Activated T-cell treated with anti-CD3 and anti-CD28 coated beads for 24 hours (primary cell): ENCODE results near the gene SBNO2.
"Not testable (repeated sequence)": the region's sequence is repeated elsewhere in the genome, so short reads cannot be mapped to it uniquely, and the experiment has no call there.

ENCODE experiments used
- DNase-seq: peaks from one replicate; pipeline ENCODE4 v3.0.0-alpha.2; 2020; ENCODE audit warnings: low read depth

SBNO2 gene

DNA sequence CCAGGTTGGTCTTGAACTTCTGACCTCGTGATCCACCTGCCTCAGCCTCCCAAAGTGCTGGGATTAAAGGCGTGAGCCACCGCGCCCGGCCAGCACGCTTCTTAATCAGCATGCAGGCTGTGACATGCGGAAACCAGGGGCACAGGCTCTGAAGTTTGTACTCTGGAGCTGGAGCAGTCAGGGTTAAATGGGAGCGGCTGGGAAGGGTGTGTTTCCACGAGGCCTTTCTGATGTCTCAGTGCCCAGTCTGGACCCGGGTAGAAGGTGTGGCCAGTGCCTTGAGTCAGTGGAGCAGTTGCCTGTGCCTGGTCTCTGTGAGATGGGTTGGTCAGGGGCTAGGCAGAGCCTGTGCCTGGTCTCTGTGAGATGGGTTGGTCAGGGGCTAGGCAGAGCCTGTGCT, 34.8 kb upstream of the SBNO2 start:
- DNase-seq: not testable (repeated sequence)

DNA sequence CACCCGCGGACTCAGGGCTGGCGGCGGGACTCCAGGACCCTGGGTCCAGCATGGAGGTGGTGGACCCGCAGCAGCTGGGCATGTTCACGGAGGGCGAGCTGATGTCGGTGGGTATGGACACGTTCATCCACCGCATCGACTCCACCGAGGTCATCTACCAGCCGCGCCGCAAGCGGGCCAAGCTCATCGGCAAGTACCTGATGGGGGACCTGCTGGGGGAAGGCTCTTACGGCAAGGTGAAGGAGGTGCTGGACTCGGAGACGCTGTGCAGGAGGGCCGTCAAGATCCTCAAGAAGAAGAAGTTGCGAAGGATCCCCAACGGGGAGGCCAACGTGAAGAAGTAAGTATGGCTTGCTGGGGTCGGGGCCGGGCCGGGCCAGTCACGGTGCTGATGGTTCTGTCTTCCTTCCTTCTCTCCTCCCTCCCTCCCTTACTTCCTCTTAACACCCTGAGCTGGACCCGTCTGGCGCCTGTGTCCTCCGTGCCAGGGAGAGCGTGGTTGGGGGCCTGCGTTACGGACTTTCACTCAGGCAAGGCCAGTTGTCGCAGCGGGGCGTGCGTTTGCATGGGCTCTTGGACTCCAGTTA, 32.9 kb upstream of the SBNO2 start:
- DNase-seq: no peak

DNA sequence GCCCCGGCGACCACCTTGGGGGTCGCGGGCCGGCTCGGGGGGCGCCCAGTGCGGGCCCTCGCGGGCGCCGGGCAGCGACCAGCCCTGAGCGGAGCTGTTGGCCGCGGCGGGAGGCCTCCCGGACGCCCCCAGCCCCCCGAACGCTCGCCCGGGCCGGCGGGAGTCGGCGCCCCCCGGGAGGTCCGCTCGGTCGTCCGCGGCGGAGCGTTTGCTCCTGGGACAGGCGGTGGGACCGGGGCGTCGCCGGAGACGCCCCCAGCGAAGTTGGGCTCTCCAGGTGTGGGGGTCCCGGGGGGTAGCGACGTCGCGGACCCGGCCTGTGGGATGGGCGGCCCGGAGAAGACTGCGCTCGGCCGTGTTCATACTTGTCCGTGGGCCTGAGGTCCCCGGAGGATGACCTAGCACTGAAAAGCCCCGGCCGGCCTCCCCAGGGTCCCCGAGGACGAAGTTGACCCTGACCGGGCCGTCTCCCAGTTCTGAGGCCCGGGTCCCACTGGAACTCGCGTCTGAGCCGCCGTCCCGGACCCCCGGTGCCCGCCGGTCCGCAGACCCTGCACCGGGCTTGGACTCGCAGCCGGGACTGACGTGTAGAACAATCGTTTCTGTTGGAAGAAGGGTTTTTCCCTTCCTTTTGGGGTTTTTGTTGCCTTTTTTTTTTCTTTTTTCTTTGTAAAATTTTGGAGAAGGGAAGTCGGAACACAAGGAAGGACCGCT, 32.2 kb upstream of the SBNO2 start:
- no peak for DNase-seq

DNA sequence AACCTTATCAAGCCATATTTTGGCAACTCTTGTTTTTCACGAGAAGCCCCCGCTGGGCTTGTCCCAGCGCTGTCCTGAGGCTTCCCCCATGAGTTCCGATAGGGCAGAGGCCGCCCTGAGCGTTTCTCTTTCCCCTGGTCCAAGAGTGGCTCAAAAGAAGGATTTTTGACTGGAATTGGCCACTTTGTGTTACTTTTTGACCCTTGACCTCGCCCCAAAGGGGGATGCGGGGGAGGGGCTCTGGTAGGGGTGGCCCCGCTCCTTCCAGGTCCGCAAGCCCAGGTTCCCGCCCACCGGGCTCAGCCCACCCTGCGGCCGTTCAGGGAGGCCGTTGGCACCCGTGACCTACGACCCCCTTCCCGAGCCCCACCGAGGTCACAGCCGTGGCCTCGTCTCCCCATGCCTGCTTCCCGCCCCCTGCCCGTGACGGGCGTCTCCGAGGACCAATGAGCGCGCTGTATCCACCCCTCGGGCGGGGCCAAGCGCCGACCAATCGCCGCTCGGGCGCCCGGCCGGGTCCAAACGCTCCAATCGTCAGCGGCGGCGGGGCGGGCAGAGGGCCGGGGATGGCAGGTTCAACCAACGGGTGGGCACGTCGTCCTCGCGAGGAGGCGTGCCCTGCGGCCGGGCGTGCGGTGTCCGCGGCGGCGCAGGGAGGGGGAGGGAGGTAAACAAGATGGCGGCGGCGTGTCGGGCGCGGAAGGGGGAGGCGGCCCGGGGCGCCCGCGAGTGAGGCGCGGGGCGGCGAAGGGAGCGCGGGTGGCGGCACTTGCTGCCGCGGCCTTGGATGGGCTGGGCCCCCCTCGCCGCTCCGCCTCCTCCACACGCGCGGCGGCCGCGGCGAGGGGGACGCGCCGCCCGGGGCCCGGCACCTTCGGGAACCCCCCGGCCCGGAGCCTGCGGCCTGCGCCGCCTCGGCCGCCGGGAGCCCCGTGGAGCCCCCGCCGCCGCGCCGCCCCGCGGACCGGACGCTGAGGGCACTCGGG, 31.3 kb upstream of the SBNO2 start, which contains the start of gene STK11:
TSS of gene STK11 (plus strand) at position 665 of the 986 bp plus-strand sequence. CDS start 1,136 bp downstream, outside the sequence.
- peak; percentile 99 for DNase-seq

DNA sequence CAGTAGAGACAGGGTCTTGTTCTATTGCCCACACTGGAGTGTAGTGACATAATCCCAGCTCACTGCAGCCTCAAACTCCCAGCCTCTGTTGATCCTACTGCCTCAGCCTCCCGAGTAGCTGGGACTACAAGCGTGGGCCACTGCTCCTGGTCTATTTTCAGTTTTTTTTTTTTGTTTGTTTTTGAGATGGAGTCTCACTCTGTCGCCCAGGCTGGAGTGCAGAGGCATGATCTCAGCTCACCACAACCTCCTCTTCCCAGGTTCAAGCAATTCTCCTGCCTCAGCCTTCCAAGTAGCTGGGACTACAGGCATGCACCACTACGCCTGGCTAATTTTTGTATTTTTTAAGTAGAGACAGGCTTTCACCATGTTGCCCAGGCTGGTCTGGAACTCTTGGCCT, 26.5 kb upstream of the SBNO2 start:
- DNase-seq: not testable (repeated sequence)

DNA sequence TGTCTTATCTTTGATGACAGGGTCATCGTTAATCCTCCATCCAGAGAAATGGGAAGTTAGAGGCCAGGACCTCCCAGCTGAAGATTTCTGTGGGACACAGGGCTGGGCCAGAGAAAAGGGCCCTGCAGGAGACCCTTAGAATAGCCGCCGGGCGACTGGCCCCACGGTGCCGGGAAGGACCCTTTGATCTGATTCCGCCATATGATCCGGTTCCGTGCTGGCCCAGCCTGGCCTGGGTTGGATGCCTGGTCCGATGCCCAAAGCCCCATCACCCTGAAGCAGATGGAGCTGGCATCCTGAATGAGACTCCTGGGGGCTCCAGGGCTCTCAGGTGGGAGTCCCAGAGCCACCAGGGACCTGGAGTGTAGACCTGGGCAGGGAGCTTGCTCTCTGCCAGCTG, 25.5 kb upstream of the SBNO2 start:
- no peak for DNase-seq

DNA sequence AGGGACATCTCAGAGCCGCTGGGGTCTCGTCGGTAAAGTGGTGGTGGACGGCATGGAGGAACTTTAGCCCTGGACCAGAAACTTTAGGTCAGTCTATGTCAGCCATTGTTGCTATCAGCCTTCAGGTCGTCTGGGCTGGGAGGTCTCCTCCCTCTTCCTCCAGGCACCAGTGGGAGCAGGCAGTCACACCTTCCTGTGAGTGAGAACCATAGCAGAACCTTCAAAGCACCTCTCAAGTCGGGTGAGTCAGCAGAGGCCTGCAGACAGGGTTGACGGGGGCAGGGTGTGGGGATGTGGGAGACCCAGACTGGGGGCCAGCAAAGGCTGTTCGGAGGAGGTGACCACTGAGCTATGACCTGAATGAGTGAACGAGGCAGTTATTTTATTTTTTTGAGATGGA, 15.4 kb upstream of the SBNO2 start:
- DNase-seq: peak; percentile 52

DNA sequence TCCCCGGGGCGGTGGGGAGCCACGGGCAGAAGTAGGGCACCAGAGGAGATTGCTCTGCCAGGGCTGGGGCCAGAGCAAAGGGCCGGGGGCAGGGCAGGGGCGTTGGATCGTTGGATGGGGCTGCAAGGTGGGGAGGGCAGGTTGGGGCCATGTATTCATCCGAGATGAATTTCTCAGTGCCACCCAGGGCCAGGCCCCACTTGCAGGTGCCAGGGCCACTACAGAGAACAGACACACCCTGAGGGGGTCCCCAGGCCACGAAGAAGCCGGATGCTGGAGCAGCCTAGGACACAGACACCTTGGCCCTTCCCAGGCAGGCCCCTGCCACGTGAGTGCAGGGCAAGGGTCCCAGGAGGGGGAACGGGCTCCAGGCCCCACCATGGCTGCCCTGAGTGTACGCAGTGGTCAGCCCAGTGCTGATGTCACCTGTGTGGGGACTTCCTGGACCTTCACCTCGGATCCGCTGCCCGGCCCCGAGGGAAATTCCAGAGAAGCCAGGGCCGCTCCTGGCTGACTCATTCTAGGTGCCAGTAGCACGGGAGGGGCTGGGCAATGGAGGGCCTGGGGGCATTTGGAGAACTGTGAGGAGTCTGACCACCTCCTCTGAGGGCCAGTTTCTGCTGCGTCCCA, 9.6 kb upstream of the SBNO2 start:
- no peak for DNase-seq

DNA sequence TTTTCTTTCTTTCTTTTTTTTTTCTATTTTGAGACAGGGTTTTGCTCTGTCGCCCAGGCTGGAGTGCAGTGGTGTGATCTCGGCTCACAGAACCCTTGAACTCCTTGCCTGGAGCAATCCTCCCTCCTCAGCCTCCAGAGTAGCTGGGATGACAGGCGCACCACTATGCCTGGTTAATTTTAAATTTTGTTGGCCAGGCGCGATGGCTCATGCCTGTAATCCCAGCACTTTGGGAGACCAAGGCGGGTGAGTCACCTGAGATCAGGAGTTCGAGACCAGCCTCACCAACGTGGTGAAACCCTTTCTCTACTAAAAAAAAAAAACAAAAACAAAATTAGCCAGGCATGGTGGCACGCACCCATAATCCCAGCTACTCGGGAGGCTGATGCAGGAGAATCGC, 8.7 kb upstream of the SBNO2 start:
- no peak for DNase-seq

DNA sequence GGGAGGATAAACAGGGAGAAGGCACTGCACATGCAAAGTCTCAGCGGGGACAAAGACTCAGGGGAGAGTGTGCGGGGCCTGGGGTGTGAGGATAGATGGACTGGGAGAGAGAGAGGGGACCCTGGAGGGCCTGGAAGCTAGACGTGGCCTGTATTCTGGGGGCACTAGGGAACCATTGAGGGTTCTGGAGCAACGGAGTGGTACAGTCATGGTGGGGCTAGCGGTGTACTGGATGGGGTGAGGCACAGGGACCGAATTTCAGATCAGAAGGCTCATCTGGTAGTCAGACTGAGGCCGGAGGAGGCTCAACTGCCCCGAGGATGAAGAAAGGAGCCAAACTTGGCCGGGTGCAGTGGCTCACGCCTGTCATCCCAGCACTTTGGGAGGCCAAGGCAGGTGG, 8.0 kb upstream of the SBNO2 start:
- no peak for DNase-seq

DNA sequence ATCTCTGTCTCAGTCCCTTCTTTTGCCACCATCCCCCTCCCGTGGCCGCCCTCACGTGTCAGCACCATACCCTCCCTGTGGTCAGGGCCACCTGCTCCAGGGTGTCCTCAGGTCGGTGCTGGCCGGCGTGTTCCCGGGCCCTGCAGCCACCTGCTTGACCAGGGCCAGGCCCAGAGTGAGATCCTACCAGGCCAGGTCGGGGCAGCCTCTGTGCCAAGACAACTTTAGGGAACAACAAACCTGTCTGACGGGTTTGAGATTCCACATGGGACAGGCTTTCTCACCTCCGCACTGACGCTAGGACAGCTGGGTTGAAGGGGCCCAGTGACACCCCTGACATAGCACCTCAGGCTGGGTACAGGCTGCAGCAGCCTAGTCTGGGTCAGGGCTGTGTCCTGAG, 7.5 kb upstream of the SBNO2 start:
- DNase-seq: no peak

DNA sequence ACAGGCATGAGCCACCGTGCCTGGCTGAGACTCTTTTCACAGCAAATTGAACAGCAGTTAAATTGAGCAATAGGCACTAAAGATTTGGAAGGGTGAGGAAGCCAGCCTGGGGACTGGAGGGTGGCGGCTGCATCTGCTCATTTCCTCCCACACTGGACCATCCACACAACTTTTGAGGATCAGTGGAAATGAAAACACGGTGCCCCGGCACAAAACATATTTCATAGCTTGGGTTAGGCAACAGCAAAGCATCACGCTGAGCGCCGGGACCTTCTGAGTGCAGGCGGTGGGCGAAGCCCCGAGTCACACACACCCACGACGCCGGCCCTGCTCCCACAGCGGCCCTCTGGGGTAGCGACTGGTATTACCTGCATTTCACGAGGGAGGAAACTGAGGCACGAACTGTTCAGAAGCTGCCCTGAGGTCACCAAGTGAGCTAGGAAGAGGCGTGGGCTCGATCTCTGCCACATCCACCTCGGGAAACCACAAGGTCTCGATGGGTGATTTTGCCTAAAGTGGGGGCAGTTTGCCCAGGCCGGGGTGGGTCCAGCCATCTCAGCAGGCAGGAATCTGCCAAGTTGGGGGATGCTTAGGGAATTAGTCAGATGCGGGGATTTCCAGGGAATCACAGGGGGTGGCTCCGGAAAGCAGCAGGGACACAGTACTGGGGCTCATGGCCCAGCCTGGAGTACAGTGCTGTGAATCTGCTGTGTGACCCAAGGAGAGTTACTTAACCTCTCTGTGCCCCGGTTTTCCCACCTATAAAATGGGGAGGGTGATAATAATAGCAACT, 3.5 kb upstream of the SBNO2 start:
- DNase-seq: no peak

DNA sequence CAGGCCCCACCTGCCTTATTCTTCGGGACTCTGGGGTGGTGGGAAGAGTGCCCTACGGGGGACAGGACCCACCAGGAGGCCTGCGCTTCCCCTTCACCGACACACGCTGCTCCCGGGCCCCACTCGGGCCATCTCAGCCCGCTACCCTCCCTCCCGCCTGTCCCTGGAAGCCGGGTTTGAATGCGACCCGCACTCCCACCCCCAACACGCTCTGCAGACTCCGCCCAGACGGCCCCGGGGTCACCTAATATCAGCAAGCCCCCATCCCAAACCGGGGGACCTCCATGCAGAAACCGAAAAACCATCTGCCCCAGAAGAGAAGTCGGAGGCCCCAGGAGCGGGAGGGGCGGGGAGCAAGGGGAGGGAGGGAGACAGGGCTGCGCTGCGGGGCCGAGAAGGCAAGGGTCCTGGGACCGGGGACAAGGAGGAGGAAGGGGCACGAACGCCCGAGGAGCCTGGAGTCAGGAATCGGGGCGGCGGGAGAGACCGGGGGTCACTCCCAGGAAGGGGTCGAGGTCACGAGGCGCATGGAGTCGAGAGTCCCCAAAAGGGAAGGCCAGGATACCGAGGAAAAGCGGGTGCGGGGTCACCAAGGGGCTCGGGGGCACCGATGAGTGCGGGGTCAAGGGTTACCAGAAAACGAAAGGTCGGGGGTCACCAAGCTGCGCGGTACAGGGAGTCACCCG, 766 bp downstream of the SBNO2 start:
- no peak for DNase-seq

DNA sequence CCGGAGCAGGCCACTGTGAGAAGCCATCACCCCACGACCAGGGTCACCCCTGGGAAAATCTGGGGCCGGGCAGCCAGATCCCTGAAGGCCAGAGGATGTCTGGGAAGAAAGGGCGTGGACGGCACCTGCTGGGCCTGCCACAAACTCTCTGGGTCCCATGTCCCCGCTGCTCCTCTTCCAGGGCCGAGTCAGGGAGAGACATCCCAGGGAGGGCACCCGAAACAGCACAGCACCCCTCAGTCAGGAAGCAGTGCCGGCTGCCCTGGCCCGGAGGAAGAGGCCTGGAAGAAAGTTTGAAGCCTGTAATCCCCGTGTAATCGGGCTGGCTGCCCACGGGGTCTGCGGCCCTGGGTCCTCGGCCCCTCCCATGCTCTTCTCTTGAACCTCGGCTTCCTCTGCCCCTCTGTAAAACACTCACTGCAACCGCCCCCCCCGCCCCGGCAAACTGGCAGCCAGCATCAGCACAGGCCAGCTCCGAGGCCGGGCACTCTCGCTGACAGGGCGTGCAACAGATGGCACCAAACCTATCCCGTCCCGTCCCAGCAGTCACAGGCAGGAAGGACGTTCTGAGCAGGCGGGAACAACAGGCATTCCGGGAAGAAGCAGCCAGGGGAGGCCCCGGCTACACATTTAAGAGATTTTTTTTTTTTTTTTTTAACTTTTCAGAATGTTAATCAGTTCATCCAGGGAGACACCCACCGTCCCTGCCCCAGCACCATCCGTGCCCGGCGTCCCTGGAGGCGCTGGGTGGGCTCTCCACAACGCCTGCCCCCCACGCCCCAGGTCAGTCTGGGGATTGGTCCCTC, 1.5 kb downstream of the SBNO2 start:
- DNase-seq: no peak

DNA sequence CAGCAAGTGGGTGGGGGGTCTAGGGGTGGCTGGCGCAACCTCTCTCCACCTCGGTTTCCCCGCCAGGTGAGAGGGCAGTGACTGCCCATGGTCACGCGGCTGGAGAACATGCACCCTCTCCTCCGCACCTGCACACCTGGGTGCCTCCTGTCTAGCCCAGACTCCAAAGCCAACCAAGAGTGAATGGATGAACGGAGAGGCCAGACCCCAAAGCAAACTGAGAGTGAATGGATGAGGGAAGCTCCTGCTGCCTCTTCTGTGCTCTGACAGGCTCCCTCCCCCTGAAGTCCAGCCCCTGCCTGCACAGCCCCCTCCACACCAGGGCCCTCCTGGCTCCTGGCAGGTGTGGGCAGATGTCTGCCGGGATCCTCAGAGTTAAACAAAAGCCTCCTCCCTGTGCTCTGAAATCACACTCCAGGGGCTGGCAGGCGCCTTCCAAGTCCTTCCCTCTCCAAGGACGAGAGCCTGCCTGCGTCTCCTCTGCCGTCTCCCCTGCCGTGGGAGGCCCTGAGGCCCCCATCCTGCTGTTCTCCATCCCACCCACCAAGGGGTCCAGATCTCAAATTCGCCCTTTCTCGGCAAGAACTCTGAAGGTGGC, 2.2 kb downstream of the SBNO2 start:
- DNase-seq: no peak

DNA sequence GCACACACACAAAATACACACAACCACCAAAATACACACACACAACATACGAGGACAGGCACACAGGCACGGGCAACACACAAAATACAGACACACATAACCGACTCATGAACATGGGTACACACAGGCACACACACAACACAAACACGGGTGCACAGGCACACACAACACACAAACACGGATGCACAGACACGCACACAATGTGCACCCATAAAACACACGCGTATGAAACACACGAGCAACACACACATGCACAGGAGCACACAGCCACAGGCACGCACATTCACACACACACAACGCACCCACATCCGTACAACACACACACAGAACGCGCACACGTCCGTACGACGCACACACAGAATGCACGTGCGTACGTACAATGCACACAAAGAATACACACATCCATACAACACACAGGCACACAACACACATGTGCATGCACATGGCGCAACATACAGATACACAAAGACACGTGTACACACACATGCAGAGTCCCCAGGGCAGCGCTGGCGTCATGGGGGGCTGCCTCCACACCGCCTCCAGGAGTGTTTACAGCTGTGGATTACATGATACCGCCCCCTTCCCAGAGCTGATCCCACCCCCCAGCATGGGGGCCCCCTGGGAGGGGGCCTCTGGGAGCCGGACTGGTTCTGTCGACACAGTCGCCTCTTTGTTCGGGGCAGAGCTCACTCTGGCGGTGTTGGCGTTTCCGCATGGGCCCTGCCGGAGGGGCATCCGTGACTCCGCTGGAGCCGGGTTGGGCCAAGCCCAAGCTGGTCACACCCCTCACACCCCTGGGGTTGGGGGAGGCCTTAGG, 2.9 kb downstream of the SBNO2 start:
- no peak for DNase-seq

DNA sequence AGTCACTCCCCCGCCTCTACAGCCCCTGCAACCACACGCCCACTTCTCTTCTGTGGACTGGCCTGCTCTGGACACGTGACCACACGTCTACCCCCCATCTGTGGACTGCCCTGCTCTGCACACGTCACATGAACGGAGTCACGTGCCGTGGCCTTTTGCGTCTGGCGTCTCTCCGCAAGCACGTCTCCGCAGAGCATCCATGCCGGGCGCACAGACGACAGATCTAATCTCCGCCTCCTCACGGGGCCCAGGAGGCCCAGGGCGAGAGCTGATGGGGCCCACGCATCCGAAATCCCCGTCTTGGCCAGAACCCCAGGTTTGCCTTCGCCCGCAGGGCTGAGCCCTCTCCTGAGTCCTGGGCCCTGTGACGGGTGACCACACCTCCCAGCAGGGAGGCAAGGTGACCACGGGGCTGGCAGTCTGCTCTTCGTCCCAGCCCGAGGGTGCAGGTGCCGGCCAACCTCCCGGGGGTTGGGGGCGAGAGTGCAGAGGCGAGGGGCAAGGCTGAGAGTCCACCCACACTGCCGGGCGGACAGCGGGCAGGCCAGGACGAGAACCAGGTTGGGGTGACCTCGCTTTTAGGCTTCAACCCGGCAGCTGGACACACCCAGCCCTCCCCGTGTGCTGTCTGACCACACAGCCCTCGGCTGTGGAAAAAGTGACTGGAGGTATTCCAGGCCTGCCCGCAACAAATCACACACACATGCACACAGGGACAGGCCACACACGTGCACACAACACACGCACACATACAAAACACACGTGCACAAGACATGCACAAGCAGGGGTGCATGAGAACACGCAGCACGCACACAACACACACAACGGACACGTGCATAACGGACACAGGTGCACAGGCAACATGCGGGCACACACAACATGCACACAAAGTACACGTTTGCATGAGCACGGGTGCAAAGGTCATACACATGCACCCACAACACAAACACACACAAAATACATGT, 3.9 kb downstream of the SBNO2 start:
- no peak for DNase-seq

DNA sequence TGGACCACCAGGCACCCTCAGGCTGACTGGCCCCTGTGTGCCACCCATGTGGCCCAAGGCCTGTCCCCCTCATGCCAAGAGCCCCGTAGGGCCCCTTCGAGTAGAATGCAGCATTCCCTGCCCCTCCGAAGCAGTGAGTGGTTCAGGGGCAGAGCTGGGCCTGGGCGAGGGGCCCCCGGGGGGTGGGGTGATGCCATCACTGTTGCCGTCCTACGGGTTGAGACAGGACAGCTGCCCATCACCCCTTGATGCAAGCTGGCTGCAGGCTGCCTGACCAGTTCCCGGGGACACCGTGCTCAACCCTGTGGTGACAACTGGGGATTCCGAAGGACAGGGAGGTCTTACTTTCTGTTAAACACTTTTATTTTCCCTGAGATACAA, 4.7 kb downstream of the SBNO2 start:
- DNase-seq: no peak
